C4-2B (cell line): ENCODE results near the gene ZER1.
"Not testable (repeated sequence)": the region's sequence is repeated elsewhere in the genome, so short reads cannot be mapped to it uniquely, and the experiment has no call there.

ENCODE experiments used
- H3K27ac ChIP-seq: fragments of 450-650 bp; 2 replicates; pipeline ENCODE4 v1.5.1; 2017
- ZFX ChIP-seq: fragments of 450-650 bp; IDR thresholded peaks from 2 replicates; pipeline ENCODE4 v1.6.1; 2017
- TF ChIP-seq, protein P1 (sequence below): fragments of 450-650 bp; conservative IDR thresholded peaks from 2 replicates; pipeline ENCODE4 v1.5.1; 2017; ENCODE audit warnings: mild to moderate bottlenecking

ZER1 gene

DNA sequence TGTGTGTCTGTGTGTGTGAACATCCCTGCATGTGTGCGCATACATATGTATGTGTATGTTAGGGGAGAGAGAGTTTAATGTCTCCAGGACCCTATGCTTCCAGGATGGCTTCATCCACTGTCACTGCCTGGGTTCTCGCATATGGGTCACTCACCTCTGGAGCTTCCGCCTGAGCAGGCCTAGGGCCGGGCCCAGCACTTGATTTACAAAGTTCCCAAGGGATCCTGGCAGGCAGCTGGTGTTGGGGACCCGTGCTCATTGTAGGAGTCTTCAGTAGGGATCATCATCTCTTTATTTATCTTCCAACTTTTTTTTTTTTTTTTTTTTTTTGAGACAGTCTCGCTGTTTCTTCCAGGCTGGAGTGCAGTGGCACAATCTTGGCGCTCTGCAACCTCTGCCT, 28.3 kb upstream of the ZER1 start:
- TF ChIP-seq, protein P1, sequence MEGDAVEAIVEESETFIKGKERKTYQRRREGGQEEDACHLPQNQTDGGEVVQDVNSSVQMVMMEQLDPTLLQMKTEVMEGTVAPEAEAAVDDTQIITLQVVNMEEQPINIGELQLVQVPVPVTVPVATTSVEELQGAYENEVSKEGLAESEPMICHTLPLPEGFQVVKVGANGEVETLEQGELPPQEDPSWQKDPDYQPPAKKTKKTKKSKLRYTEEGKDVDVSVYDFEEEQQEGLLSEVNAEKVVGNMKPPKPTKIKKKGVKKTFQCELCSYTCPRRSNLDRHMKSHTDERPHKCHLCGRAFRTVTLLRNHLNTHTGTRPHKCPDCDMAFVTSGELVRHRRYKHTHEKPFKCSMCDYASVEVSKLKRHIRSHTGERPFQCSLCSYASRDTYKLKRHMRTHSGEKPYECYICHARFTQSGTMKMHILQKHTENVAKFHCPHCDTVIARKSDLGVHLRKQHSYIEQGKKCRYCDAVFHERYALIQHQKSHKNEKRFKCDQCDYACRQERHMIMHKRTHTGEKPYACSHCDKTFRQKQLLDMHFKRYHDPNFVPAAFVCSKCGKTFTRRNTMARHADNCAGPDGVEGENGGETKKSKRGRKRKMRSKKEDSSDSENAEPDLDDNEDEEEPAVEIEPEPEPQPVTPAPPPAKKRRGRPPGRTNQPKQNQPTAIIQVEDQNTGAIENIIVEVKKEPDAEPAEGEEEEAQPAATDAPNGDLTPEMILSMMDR: no peak
- no peak for TF ChIP-seq ZFX
- no peak overlapping the region for H3K27ac ChIP-seq

DNA sequence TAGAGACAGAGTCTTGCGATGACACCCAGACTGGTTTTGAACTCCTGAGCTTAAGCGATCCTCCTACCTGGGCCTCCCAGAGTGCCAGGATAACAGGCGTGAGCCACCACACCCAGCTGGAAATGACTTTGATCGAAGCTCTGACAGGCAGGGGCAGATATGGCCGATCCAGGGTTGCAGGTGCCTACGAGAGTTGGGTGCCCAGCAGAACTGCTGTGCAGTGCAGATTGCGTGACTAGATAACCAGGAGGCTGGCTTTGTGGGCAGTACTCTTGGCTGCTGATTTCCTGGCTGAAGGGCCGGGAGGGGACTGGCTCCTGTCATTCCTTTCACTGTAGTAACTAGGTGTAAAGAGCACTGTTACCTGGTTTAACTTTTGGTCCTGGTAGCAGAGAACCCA, 27.2 kb upstream of the ZER1 start:
- no peak for TF ChIP-seq ZFX
- TF ChIP-seq, protein P1: no peak

DNA sequence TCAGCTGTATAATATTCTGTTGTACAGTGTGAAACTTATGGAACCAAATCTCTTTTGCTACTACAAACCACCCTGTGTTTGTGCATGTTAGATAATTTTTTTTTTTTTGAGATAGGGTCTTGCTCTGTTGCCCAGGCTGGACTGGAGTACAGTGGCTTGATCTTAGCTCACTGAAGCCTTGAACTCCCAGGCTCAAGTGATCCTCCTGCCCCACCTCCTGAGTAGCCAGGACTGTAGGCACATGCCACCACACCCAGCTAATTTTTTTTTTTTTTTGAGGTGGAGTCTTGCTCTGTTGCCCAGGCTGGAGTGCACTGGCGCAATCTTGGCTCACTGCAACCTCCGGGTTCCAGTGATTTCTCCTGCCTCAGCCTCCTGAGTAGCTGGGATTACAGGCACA, 23.2 kb upstream of the ZER1 start:
- not testable (repeated sequence) for H3K27ac ChIP-seq

More for the DNA sequence above, 27.2 kb upstream of the ZER1 start:
- no peak overlapping the region for H3K27ac ChIP-seq

DNA sequence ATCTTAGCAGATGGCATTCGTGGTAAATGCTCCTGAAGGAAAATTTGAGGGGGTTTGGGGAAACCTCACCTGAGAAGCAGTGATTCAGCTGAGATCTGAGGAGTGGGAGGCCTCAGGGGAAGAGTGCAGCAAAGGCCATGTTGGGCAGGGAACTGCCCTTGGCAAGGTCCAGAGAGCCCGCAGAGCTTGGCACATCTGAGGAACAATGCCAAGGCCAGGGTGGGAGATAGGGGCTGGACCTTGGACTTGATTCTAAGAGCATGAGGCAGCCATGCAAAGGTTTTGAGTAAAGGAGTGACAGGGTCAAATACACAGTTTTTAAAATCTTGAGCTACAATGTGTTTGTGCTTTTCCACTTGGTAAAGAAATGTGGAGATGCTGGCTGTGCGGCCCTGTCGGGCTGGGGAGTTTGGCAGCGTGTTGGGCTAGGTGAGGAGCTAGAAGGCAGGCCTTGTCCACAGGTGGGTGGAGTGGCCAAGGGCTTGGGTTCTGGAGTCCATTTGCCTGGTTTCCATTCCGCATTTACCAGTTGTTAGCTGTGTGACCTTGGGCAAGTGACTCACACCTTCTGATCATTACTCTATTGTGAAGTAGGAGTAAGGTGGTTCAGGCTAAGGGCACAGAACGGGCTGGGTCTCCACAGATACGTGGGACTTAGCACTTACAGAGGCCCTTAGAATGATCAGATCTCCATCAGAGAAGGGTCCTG, 21.4 kb upstream of the ZER1 start:
- no peak overlapping the region for H3K27ac ChIP-seq
- TF ChIP-seq, protein P1: no peak
- TF ChIP-seq ZFX: no peak

DNA sequence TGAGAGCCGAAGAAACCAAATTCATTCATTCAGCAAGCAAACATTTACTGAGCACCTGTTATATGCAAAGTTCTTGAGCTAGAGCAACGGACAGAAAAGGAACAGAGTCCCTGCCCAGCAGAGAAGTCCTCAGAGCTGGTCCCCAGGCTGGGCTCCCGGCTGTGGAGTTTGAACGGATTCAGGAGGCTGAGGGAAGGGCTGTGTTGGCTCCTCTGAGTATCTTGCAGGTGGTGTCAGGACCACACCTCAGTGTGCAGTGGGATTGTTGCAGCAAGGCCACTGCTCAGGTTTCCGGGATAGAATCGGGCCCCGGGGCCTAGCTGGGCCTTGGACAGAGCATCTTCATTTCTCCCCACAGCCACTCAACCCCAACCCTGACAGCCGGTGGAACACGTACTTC, 20.4 kb upstream of the ZER1 start:
- H3K27ac ChIP-seq: no peak overlapping the region
- TF ChIP-seq, protein P1: no peak
- no peak for TF ChIP-seq ZFX

DNA sequence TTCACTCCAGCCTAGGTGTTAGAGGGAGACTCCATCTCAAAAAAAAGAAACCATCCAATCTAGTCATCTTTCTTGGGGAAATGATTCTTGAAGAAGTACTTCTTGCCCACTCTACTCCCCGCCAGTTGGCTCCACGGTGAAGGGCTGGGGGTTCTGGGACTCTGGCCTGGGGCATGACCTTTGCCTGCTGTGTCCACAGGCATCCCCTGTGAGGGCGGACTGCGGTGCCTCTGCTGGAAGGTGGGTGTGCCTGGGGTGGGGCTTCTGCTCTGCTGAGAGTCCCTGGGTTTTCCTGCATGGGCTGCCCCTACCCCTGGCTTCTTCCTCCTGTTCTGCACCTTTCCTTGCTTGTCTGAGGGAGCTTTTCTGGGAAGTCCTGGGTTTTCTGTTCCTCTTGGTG, 18.8 kb upstream of the ZER1 start:
- TF ChIP-seq ZFX: no peak
- TF ChIP-seq, protein P1: no peak
- no peak overlapping the region for H3K27ac ChIP-seq

DNA sequence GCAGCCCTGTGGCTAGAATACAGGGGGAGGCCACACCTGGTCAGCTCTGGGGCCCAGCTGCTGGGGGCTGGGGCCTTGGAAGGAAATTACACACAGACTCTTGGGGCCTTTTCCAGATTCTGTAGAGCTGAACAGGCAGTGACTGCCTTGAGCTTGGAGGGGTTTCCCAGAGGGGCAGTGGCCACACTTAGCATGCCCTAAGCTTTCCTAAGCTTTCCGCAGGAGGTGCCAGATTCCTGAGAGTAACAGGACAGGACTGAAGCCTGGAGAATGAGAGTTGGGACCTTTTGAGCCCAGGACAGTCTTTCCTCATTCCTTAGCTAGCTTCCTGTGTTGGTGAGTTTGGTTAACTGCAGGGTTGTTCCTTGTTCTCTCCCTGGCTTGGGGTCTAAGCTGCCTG, 16.7 kb upstream of the ZER1 start:
- peak overlapping the region; percentile 84; the same call in 1 of the 2 replicates for H3K27ac ChIP-seq
- no peak for TF ChIP-seq ZFX

DNA sequence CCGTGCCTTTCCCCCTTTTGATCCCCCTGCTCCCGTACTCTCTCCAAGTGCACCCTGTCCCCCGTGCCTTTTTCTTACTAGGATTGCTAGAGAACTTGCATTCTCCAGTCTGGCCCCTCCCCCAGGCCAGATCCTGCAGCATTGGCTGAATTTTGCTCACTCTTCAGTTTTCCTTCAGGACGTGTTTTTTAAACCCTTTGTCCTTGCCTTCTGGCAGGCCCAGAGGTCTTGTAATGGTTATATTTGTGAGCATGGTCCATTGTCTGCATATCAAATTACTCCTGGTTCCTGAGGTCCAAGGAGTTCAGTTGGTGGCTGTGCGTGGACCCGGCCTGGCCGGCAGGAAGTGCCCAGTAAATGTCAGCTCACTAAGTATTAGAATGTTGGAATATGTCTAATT, 15.9 kb upstream of the ZER1 start:
- no peak for TF ChIP-seq ZFX
- TF ChIP-seq, protein P1: no peak
- peak overlapping the region; percentile 84 for H3K27ac ChIP-seq
